Activated CD8-positive, alpha-beta memory T cell treated with anti-CD3 and anti-CD28 coated beads, Interleukin-2, amount 50 U/mL, for 4 hours (primary cell): ENCODE results near the gene TBC1D32.
"Not testable (repeated sequence)": the region's sequence is repeated elsewhere in the genome, so short reads cannot be mapped to it uniquely, and the experiment has no call there.

Experiments used
- DNase-seq: peaks from one replicate; pipeline ENCODE4 v3.0.0-alpha.2; 2020

Gene TBC1D32

GRCh38 chr6:121210943-121211342 lies 123.3 kb downstream of the TBC1D32 start:
- no peak for DNase-seq

- DNase-seq = no peak
Observed at GRCh38 chr6:121205569-121205968, 128.7 kb downstream of the TBC1D32 start.

GRCh38 chr6:121201105-121201504 lies 133.2 kb downstream of the TBC1D32 start:
- no peak for DNase-seq

DNA sequence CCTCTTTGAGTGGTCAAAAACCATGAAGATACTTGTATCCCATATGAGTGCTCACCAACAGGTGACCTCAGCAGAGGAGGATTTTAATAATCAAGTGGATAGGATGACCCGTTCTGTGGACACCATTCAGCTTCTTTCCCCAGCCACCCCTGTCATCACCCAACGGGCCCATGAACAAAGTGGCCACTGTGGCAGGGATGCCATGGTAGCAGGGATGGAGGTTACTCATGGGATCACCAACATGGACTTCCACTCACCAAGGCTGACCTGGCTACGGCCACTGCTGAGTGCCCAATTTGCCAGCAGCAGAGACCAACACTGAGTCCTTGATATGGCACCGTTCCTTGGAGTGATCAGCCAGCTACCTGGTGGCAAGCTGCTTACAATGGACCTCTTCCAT lies 138.2 kb downstream of the TBC1D32 start:
- DNase-seq = not testable (repeated sequence)

DNA sequence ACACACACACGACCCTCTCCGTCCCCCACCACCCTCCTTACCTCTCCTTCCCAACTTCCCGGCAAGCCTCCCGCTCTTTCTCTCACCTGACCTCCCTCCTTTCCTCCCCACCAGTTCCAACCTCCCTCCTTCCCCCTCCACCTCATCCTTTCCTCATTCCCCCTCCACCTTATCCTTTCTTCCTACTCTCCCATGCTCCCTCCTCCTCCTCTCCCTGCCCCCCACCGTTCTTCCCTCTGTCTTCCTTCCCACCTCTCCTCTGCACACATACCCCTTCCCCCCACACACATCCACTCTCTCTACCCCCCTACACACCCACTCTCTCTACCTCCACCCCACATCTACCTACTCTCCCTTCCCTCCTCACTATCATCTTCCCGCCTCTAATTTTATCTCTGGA lies 144.2 kb downstream of the TBC1D32 start:
- no peak for DNase-seq

DNA sequence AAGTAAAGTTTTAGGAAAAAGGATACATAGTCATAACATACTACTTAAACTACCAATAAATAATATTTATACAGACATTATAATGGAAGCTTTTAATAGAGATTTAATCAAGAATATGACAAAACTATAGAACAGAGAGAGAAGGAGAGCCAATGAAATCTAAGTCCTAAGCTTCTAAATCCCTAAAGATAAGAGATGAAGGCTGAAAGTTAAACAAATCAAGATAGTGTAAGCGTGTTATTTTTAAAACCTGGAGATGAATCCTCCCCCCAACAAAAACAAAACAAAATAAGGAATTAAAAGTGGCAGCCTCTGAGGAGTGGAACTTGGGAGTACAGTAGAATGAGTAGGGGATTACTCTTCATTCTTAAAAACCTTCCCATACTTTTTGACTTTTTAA lies 145.9 kb downstream of the TBC1D32 start:
- DNase-seq = no peak

DNA sequence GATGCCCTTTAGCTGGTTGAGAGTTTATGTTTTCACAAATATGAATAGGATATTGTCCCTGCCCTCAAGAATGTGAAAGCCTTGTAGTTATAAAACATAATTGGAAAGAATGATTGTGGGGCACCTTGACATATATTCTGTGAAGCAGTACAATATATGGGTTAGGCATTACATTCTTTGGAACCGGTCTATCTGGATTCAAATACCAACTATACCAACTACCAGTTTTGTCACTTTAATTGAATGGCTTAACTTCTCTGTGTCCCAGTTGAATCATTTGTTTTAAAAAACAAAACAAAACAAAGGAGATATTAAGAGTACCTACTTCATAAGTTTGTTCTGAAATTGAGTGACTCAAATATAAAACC lies 146.5 kb downstream of the TBC1D32 start:
- DNase-seq = no peak

- no peak for DNase-seq
Observed at GRCh38 chr6:121187200-121187832, 147.0 kb downstream of the TBC1D32 start.

DNA sequence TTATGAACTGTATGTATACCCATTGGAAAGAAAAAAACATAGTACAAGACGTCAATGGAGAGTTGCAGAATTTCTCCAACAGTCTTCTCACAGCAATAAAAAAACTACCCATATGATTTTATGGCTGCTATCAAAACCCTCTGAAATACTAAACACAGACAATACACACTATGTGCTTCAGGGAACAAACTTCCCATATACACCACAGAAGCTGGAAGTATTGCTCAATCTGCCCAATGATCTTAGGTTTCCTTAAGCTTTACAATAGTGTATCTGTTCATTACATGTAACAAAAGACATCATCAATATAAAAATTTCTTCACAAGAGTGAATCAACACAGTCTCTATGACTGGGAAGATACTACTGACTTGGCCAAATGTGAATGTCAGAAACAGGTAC lies 150.5 kb downstream of the TBC1D32 start:
- no peak for DNase-seq

DNA sequence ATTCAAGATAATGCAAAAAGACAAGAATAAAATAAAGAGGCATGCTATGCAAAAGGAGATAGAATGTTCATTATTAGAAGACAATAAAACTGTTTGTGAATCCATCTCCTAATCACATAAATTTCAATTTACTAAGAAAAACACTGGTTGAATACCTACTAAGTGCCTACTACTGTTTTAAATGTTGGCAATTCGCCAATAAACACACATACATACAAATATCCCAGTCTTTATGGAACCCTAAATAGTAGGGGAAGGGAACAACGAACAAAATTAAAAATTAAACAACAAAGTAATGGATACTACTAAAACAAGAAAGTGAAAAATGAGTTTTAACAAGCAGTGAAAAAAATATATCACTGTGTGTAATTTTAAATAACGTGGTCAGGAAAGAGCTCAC lies 158.5 kb downstream of the TBC1D32 start:
- DNase-seq = no peak

- DNase-seq = not testable (repeated sequence)
Observed at GRCh38 chr6:121172451-121172850, 161.8 kb downstream of the TBC1D32 start.

DNA sequence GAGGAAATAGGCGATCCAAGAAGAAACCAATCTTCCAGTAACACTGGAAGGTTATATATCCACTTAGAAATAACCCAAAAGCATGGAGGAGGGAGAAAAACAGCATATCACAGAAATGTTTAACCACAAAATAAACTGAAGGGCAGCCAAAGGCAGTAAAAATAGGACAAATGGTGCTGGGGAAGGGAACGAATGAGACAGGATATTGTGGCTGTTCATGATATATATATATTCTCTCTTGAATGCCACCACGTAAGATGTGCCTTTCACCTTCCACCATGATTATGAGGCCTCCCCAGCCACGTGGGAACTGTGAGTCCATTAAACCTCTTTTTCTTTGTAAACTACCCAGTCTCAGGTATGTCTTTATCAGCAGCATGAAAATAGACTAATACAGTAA lies 162.4 kb downstream of the TBC1D32 start:
- no peak for DNase-seq

DNA sequence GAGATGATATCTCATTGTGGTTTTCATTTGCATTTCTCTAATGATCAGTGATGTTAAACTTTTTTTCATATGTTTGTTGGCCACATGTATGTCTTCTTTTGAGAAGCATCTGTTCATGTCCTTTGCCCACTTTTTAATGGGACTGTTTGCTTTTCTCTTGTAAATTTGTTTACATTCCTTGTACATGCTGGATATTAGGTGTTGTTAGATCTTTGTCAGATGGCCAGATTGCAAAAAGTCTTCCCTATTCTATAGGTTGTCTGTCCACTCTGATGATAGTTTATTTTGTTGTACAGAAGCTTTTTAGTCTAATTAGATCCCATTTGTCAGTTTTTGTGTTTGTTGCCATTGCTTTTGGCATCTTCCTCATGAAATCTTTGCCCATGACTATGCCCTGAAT lies 172.4 kb downstream of the TBC1D32 start:
- DNase-seq = no peak

DNA sequence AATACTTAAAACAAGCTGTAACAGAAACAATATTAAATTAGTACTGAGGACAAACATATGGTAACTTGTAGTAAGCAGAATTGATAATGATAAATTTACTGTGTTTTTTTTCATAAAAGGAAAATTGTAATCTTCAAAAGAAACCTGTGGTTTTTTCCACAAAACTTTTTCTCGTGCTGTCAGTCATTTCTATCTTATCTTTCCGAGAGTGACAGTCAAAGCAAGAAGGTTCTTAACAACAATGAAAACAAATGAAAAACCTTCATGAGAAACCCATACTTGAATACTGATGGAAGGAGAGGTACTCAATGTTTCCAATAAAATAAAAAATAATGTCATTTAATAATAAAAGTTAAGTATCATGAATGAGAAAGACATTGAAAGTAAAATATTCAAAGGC lies 174.0 kb downstream of the TBC1D32 start:
- no peak for DNase-seq

- DNase-seq = no peak
Observed at GRCh38 chr6:121158891-121159290, 175.4 kb downstream of the TBC1D32 start.

DNA sequence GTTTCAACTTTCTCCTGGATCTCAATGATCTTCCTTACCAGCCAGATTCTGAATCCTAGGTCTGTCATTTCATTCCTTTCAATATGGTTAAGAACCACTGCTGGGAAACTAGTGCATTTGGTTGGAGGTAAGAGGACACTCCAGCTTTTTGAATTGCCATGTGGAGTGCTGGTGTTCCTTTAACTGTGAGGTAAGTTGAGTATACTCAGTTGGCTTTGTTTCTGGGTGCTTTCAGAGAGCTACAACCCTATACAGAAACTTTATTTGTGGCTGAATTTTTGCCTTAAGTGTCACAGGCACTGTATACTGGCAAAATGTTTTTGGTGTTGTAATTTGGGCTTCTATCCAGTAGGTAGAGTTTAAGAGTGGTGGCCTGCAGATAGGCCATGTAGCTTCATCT lies 175.8 kb downstream of the TBC1D32 start:
- DNase-seq = no peak

- DNase-seq = no peak
Observed at GRCh38 chr6:121157906-121158305, 176.4 kb downstream of the TBC1D32 start.

DNA sequence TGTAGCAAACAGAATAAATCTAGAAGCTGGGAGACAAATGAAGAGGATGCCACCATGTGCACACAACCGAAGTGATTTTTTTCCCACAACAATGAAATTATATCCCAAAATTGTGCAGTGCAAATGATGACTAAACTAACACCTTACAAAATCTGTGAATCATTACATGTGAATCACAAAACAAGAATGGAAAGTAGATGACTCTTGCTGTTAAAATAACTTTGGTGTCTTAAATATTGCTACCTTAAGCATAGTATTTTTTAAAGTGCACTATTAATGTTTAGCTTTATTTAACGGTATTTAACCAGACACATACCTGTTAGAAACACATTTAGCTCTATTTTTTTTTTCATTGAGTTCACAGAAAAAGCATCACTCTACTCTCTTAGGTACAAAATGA lies 190.8 kb downstream of the TBC1D32 start:
- no peak for DNase-seq

DNA sequence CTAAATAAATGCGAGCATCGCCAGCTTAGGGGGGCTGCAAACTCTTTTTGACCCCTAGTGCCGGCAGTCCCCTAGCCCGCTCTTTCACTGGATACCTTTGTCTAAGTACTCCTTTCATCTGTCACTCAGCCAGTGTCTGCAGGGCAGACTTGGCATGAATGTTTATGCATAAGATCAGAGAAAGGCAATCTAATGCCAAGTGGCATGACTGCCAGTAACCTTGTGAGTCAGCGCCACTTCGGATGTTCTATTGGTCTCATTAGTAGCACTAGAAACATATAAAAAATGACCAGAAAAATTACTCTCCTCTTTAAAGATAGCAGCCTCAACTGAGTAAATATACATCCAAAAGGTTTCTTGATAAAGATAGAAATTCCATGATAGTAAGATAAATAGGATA lies 192.2 kb downstream of the TBC1D32 start:
- DNase-seq = no peak

- no peak for DNase-seq
Observed at GRCh38 chr6:121135425-121135824, 198.9 kb downstream of the TBC1D32 start.

DNA sequence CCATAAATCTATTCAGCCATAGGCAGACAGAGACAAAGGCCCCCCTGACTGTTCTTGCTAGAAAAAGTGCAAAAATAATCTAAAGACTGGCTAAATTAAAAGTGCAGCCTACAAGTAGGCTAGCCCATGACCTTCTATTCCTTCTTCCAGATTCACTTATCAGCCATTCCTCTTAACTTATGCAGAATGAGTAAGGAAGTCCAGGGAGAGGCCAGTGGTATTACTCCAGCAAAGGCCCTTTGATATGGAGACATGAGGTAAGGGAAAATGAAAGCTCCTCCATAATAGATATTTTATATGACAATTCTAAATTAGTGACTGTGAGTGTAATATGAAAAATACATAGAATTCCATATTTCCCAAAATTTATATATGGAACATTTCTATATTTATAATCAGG lies 199.4 kb downstream of the TBC1D32 start:
- DNase-seq = no peak

DNA sequence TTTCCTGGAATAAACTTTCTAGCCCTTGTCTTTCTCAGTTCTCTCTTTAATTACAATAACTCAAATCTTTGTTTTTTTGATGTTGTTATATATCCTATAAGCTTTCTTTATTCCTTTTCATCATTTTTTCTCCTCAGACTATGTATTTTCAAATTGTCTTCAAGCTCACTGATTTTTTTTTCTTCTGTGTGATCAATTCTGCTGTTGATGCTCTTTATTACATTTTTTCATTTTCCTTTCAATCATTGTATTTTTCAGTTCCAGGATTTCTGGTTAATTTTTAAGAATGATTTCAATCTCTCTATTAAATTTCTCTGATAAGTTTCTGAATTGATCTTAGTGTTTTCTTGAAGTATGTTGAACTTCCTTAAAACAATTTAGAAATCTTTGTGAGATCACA lies 209.7 kb downstream of the TBC1D32 start:
- DNase-seq = no peak

DNA sequence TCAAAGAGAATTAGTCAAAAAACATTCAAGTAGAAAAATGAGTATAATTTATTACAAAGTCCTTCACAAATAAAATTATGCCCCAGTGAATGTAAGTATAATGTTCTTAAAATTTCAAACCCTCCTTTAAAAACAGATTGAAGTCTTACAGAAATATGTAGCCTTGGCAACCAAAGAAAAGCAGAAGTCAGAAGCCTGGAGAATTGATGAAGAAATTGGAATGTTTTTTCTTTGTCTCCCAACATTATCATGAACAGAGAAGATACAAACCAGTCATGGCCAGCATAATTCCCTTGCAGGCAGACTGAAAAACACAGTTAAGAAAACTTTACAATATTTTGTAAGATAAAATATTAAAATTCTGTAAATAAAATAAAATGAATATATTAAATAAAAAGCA lies 221.9 kb downstream of the TBC1D32 start:
- DNase-seq = no peak

- no peak for DNase-seq
Observed at GRCh38 chr6:121110733-121111132, 223.5 kb downstream of the TBC1D32 start.

DNA sequence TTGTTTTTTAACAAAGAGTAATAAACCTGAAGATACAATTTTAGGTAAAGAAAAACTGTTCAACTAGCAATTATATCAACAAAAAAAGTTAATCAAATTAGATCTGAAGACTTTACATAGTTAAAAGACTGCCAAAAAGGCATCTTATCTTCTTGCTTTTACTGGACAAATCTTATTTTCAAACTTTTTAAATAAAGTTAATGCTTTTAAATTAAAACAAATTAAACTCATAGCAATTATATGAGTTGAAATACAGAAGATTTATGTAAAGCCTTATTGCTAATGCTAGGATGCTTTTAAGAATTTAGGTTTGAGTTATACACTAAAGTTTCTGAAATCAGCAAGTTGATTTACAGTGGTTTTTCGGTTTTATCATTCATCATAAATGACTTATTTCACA lies 227.3 kb downstream of the TBC1D32 start:
- no peak for DNase-seq

DNA sequence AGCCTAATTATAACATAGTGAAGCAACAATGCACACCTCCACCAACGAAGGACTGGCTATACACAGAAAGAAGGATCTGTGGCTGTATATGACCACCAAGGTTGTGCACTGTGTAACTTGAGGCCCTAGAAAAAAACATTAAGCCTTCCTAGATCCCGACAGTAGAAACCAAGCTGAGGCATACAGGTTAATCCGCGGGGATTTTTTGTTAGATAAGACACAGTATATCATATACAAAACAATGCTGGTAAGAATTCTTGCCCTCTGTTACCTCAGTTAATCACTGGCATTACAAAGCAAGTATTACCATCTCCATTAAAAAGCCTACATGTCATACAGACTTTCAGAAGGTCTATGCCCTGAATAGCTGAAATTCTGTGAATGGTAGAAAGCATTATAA lies 228.8 kb downstream of the TBC1D32 start:
- DNase-seq = no peak
